Mononuclear cell (primary cell): ENCODE data around the gene GRID2. TPM values are rescaled to one million over a fixed set of nuclear protein-coding genes. Genes with fewer than 3 reads are reported as not detected.

Source experiments
- H3K27me3 ChIP-seq: 2 replicates; pipeline ENCODE4 v1.6.0; 2011; ENCODE audit warnings: low read length, control low read depth; ENCODE audit not compliant: insufficient read depth
- H3K4me1 ChIP-seq: 2 replicates; pipeline ENCODE4 v1.5.1; 2011; ENCODE audit warnings: mild to moderate bottlenecking, low read length, control low read depth; ENCODE audit not compliant: insufficient read depth
- H3K4me3 ChIP-seq: 2 replicates; pipeline ENCODE4 v1.5.1; 2011; ENCODE audit warnings: mild to moderate bottlenecking, low read length, moderate library complexity
- H3K9me3 ChIP-seq: 2 replicates; pipeline ENCODE4 v1.5.1; 2011; ENCODE audit warnings: low read depth, mild to moderate bottlenecking, control low read depth, low read length
- total RNA-seq: library from RNA; depleted of rRNA; stranded (reverse); fragments of >200 nt; gene quantifications from one replicate; pipeline ENCODE4 v1.2.3, GENCODE V29; 2012

GRID2 gene
- total RNA-seq, 1 donor: not detected

- no peaks in the 10 kb centered on the region for H3K9me3 ChIP-seq
- no peaks in the 10 kb centered on the region for H3K27me3 ChIP-seq
- no peak overlapping the region for H3K4me3 ChIP-seq
- H3K4me1 ChIP-seq: no peaks in the 10 kb centered on the region
These were observed 1145.0 kb downstream of the GRID2 start for GRCh38 chr4:93448691-93449293.

- no peaks in the 10 kb centered on the region for H3K9me3 ChIP-seq
- no peak overlapping the region for H3K4me3 ChIP-seq
- H3K4me1 ChIP-seq: no peaks in the 10 kb centered on the region
- no peaks in the 10 kb centered on the region for H3K27me3 ChIP-seq
These were observed 1148.2 kb downstream of the GRID2 start for GRCh38 chr4:93451954-93452353.

- Histone ChIP-seq H3K4me1 (no peaks in the 10 kb centered on the region), H3K27me3 (no peaks in the 10 kb centered on the region), H3K9me3 (no peaks in the 10 kb centered on the region), H3K4me3 (no peak overlapping the region)
These were observed 1157.8 kb downstream of the GRID2 start for GRCh38 chr4:93461541-93461940.

- Histone ChIP-seq H3K4me3 (no peak overlapping the region), H3K27me3 (no peaks in the 10 kb centered on the region), H3K4me1 (no peaks in the 10 kb centered on the region), H3K9me3 (no peaks in the 10 kb centered on the region)
These were observed 1162.7 kb downstream of the GRID2 start for GRCh38 chr4:93466446-93466845.

GRCh38 chr4:93467484-93468155 is 1163.9 kb downstream of the GRID2 start:
- H3K27me3 ChIP-seq: no peaks in the 10 kb centered on the region
- H3K9me3 ChIP-seq: no peaks in the 10 kb centered on the region
- H3K4me3 ChIP-seq: no peak overlapping the region
- no peaks in the 10 kb centered on the region for H3K4me1 ChIP-seq

- no peaks in the 10 kb centered on the region for H3K9me3 ChIP-seq
- no peak overlapping the region for H3K4me3 ChIP-seq
- no peaks in the 10 kb centered on the region for H3K4me1 ChIP-seq
- H3K27me3 ChIP-seq: no peaks in the 10 kb centered on the region
These were observed 1165.8 kb downstream of the GRID2 start for GRCh38 chr4:93469560-93469959.

- Histone ChIP-seq H3K4me3 (no peak overlapping the region), H3K4me1 (no peaks in the 10 kb centered on the region), H3K9me3 (peaks cover 3% of the 10 kb centered on the region), H3K27me3 (no peaks in the 10 kb centered on the region)
These were observed 1172.0 kb downstream of the GRID2 start for GRCh38 chr4:93475730-93476129.

- H3K27me3 ChIP-seq: no peaks in the 10 kb centered on the region
- peaks cover 8% of the 10 kb centered on the region for H3K9me3 ChIP-seq
- no peak overlapping the region for H3K4me3 ChIP-seq
- H3K4me1 ChIP-seq: no peaks in the 10 kb centered on the region
These were observed 1175.0 kb downstream of the GRID2 start for GRCh38 chr4:93478805-93479204.

- no peak overlapping the region for H3K4me3 ChIP-seq
- no peaks in the 10 kb centered on the region for H3K4me1 ChIP-seq
- H3K27me3 ChIP-seq: no peaks in the 10 kb centered on the region
- peaks cover 13% of the 10 kb centered on the region for H3K9me3 ChIP-seq
These were observed 1176.7 kb downstream of the GRID2 start for GRCh38 chr4:93480452-93480851.

GRCh38 chr4:93495346-93495745 is 1191.6 kb downstream of the GRID2 start:
- Histone ChIP-seq H3K9me3 (no peaks in the 10 kb centered on the region), H3K4me3 (no peak overlapping the region), H3K27me3 (no peaks in the 10 kb centered on the region), H3K4me1 (no peaks in the 10 kb centered on the region)

GRCh38 chr4:93501244-93501643 is 1197.5 kb downstream of the GRID2 start:
- Histone ChIP-seq H3K4me3 (no peak overlapping the region), H3K9me3 (no peaks in the 10 kb centered on the region), H3K27me3 (no peaks in the 10 kb centered on the region), H3K4me1 (no peaks in the 10 kb centered on the region)

GRCh38 chr4:93501946-93502345 is 1198.2 kb downstream of the GRID2 start:
- no peaks in the 10 kb centered on the region for H3K27me3 ChIP-seq
- no peak overlapping the region for H3K4me3 ChIP-seq
- no peaks in the 10 kb centered on the region for H3K4me1 ChIP-seq
- H3K9me3 ChIP-seq: no peaks in the 10 kb centered on the region

GRCh38 chr4:93502991-93503390 is 1199.2 kb downstream of the GRID2 start:
- no peaks in the 10 kb centered on the region for H3K27me3 ChIP-seq
- H3K9me3 ChIP-seq: no peaks in the 10 kb centered on the region
- no peaks in the 10 kb centered on the region for H3K4me1 ChIP-seq
- no peak overlapping the region for H3K4me3 ChIP-seq

- Histone ChIP-seq H3K27me3 (no peaks in the 10 kb centered on the region), H3K4me3 (no peak overlapping the region), H3K4me1 (no peaks in the 10 kb centered on the region), H3K9me3 (peaks cover 3% of the 10 kb centered on the region)
These were observed 1210.1 kb downstream of the GRID2 start for GRCh38 chr4:93513851-93514250.

GRCh38 chr4:93515208-93515607 is 1211.4 kb downstream of the GRID2 start:
- no peak overlapping the region for H3K4me3 ChIP-seq
- no peaks in the 10 kb centered on the region for H3K27me3 ChIP-seq
- no peaks in the 10 kb centered on the region for H3K4me1 ChIP-seq
- H3K9me3 ChIP-seq: no peaks in the 10 kb centered on the region
